ENCODE results near the gene PNMA6E. TPM values are rescaled to one million over a fixed set of nuclear protein-coding genes. Genes with fewer than 3 reads are reported as not detected.

Gene PNMA6E
- total and polyA plus RNA-seq, 3 donors from 2014 or later, result 9.7 to 24.2 (median 13.3) TPM

GRCh38 chrX:153441981-153442380 lies 40.8 kb upstream of the PNMA6E start:
- intact Hi-C loops (cut with DNase I; ENCODE audit: low total_unique reads), result no loop called here
- Histone ChIP-seq H3K9me3 (no peaks in the 10 kb centered on the region), H3K36me3 (ENCODE audit: low read depth, missing control alignments) (no peaks in the 10 kb centered on the region), H3K4me1 (no peaks in the 10 kb centered on the region), H3K27me3 (no peaks in the 10 kb centered on the region), H3K27ac (no peak overlapping the region), H3K4me3 (no peak overlapping the region)
- DNase-seq, result no peak
- TF ChIP-seq CTCF (IDR thresholded peaks at IDR 0.05) (no peak), POLR2A (IDR thresholded peaks at IDR 0.05) (no peak)
- 72 to 84% methylated on average over 5 to 9 of the region's 9 CpGs for WGBS, 2 donors

- TF ChIP-seq POLR2A (IDR thresholded peaks at IDR 0.05), result no peak
- TF ChIP-seq CTCF (IDR thresholded peaks at IDR 0.05), result no peak
- no peaks in the 10 kb centered on the region for H3K4me1 ChIP-seq
- DNase-seq, result no peak
- H3K36me3 ChIP-seq (ENCODE audit: low read depth, missing control alignments), result no peaks in the 10 kb centered on the region
- intact Hi-C loops (cut with DNase I; ENCODE audit: low total_unique reads), result no loop called here
- no peaks in the 10 kb centered on the region for H3K27me3 ChIP-seq
- WGBS, 2 donors, result 40 to 45% methylated on average over 7 of the region's 7 CpGs
- H3K9me3 ChIP-seq, result no peaks in the 10 kb centered on the region
- H3K4me3 ChIP-seq, result no peak overlapping the region
- no peak overlapping the region for H3K27ac ChIP-seq
Observed at GRCh38 chrX:153441296-153441695, 40.1 kb upstream of the PNMA6E start.

GRCh38 chrX:153440556-153441135 lies 39.5 kb upstream of the PNMA6E start:
- H3K27ac ChIP-seq, result no peak overlapping the region
- H3K4me3 ChIP-seq, result no peak overlapping the region
- WGBS, 2 donors, result 62 to 78% methylated on average over 5 to 13 of the region's 13 CpGs
- DNase-seq, result no peak
- H3K4me1 ChIP-seq, result no peaks in the 10 kb centered on the region
- TF ChIP-seq POLR2A (IDR thresholded peaks at IDR 0.05) (no peak), CTCF (IDR thresholded peaks at IDR 0.05) (no peak)
- H3K27me3 ChIP-seq, result no peaks in the 10 kb centered on the region
- H3K36me3 ChIP-seq (ENCODE audit: low read depth, missing control alignments), result no peaks in the 10 kb centered on the region
- no peaks in the 10 kb centered on the region for H3K9me3 ChIP-seq
- intact Hi-C loops (cut with DNase I; ENCODE audit: low total_unique reads), result no loop called here

- Histone ChIP-seq H3K4me1 (no peaks in the 10 kb centered on the region), H3K36me3 (ENCODE audit: low read depth, missing control alignments) (no peaks in the 10 kb centered on the region), H3K27me3 (no peaks in the 10 kb centered on the region), H3K9me3 (no peaks in the 10 kb centered on the region), H3K27ac (no peak overlapping the region), H3K4me3 (no peak overlapping the region)
- no peak for DNase-seq
- WGBS, 2 donors, result 80 to 84% methylated on average over 4 of the region's 4 CpGs
- intact Hi-C loops (cut with DNase I; ENCODE audit: low total_unique reads), result no loop called here
- no peak for TF ChIP-seq POLR2A (IDR thresholded peaks at IDR 0.05)
- no peak for TF ChIP-seq CTCF (IDR thresholded peaks at IDR 0.05)
Observed at GRCh38 chrX:153439977-153440376, 38.8 kb upstream of the PNMA6E start.

GRCh38 chrX:153438532-153438931 lies 37.4 kb upstream of the PNMA6E start:
- WGBS, 2 donors, result 29 to 66% methylated on average over 6 to 8 of the region's 8 CpGs
- Histone ChIP-seq H3K9me3 (no peaks in the 10 kb centered on the region), H3K27ac (no peak overlapping the region), H3K36me3 (ENCODE audit: low read depth, missing control alignments) (no peaks in the 10 kb centered on the region), H3K4me3 (no peak overlapping the region), H3K4me1 (no peaks in the 10 kb centered on the region), H3K27me3 (no peaks in the 10 kb centered on the region)
- DNase-seq, result peak; percentile 50
- intact Hi-C loops (cut with DNase I; ENCODE audit: low total_unique reads), result no loop called here
- peak in 1 of 3 experiments; percentile 9 for TF ChIP-seq CTCF (IDR thresholded peaks at IDR 0.05)
- no peak for TF ChIP-seq POLR2A (IDR thresholded peaks at IDR 0.05)
